GM18511 (cell line): Measurements from ENCODE around the gene YOD1.

Experiments
- ATAC-seq: cut with Tn5 transposase; IDR thresholded peaks from one replicate; pipeline ENCODE4 v1.9.1; 2021; ENCODE audit warnings: mild to moderate bottlenecking, moderate library complexity; ENCODE audit not compliant: unreplicated experiment

The YOD1 gene

DNA sequence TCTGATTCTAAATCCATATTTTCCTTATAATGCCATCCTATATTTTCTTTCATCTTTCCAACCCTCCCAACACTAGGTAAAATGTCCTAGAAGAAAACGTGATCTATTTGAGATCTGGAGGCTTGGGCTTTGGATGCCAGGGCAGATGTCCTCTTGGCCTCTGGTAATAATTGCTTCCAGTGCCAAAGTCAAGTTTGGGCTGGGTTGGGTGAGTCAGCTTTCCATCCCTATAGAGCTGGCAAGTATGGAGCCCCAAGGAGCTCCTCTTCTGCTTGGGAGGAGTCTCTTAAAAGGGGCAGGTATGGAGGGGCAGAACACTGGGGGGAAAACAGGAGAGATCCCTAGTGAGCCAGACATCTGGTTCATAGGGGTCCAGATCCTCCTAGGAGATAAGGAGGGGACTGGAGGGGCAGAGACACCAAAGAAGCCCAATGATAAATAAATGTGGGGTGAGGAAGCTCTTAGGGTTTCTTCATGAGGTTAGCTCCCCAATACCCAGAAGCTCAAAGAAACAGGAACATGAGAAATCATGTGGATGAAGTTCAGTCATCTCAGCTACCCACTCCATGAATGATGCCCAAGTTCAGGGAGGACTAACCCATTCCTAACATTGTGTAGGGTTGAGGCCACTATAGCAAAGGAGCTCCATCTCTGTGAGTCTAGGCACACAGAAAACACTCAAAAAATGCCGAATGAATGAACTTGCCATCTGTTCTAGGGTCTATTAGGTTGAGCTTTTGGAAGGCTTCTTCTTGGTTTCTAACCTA lies 21.9 kb downstream of the YOD1 start:
- ATAC-seq: no peak

DNA sequence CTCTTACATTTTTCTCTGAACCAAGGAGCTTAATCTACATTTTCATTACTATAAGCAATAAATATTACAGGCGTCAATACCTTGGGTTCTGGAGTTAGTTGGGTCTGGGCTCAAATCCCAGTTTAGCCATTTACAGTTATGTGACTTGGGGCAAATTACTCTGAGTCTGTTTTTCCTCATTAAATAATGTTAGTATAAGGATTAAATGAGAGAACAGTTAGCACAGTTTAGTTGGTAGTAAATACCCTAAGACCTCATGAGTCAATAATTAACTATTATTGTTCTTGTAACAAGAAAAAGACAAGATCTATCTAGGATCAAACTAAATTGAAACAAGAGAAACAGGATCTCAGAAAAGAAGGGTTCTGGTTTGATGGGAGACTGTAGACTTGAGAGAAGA lies 23.1 kb downstream of the YOD1 start:
- ATAC-seq: no peak

DNA sequence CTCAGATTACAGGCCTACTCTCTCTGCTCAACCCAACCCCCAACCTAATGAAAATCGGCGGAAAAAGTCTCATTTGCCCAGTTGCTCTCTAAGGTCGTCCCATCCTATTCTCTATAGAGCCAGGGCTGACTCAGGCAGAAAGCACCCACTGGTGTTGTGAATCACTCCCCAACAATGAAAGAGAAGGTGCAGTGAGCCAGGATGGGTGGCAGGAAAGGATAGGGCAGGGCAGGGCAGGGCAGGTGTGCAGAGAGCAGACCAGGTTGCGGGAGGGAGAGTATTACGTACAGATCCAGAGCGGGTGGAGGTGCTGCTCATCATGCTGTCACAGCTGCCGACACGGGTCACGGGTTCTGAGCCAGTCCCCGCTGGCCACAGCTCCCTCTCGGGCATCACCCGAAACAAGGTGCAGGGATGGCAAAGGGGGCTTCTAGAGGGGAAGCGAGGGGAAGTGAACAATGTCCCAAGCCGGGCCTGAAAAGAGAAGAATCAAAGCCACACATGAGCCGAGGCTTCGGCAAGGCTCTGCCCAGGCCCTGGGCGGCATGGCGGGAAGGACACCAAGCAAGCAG lies 23.7 kb downstream of the YOD1 start:
- ATAC-seq: no peak

DNA sequence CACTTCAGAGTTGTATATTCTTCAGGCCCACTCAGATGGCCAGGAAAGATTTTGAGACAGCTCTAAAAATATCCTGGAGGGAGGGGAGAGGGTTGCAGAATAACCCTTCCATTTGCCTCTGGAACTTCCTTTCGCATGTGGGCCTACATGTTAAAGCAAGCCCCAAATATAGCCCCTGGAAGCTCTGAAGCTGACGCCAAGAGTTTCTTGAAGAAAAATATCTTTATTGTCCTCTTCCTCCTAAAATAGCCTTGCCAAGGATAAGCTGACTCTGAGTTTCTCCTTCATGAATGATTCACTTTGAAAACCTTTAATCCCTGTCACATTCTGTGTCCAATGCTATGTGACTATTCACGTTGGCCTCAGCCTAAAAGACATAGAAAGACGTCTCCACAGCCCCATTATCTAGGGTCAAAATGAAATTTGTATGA lies 24.9 kb downstream of the YOD1 start:
- no peak for ATAC-seq

DNA sequence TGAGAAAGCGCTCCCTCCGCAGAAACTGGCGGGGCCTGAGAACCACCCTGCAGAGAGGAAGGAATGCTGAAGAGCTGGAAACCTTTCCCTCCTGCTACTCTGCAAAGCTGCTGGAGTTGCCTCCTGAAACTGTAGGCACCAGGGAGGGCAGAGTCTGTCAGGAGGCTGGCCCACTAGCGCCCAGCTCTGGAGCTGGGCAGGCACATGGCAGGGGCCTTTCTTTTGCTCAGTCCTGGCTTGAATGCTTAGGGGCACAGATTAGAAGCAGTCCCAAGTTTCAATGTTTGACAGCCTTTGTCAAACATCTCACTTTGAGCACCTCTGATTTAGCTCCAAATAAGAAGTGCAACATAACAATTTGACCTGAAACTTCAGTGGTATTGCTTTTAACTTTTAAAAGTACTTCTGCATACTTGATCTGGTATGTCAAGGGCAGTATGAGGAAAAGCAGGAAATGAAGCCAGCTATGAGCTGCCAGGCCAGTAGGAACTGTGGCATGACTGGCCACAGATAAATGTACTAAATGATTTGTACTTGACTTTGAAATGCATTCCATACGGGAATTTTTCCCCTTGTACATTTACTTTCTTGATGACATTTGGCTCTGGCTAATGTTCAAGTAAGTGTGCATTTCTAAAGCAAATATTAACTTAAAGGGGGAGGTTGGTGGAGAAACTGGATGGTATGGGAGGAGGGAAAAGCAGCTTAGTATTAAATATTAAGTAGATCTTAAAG lies 25.7 kb downstream of the YOD1 start:
- no peak for ATAC-seq

DNA sequence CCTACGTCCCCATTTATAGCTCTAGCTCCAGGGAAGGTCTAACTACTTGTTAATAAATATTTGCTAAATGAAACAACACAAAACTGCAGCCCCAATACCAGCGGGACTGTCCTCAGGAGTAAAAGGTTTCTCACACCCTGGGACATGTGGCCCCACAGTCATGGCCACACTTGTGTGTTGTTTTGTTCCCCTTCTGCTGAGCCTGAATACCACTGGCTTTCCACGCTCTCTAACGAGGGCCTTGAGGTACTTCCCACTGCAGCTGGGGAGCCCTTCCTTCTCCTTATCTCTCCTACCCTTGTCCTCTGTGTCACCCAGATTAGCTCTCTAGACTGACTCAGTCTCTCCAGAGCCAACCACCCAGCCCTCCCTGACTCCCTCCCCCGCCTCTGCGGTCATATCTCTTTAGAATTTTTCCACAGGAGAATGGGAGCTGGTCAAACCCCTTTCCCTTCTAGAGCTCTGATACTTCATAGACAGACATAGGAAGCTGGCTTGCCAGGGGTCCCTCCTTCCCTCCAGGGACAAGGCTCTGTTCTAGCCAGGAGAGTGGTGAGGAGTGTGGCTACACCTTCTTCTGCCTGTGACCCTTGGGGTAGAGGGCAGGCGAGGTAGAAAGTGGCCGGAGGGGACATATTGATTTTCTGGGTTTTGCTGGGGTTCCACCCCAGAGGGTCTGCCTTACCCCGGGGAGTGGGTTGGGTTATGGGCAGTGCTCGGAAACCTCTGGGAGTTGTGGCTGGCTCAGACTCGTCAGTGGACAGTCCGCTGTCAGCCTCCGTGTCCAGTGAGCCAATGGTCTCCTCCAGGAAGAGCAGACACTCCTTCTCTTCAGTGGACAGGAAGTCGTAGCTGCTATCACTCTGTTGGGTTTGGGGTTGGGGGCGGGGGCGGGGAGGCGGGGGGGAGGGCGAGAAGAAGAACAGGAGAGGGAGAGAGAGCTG lies 26.5 kb downstream of the YOD1 start:
- ATAC-seq: no peak

DNA sequence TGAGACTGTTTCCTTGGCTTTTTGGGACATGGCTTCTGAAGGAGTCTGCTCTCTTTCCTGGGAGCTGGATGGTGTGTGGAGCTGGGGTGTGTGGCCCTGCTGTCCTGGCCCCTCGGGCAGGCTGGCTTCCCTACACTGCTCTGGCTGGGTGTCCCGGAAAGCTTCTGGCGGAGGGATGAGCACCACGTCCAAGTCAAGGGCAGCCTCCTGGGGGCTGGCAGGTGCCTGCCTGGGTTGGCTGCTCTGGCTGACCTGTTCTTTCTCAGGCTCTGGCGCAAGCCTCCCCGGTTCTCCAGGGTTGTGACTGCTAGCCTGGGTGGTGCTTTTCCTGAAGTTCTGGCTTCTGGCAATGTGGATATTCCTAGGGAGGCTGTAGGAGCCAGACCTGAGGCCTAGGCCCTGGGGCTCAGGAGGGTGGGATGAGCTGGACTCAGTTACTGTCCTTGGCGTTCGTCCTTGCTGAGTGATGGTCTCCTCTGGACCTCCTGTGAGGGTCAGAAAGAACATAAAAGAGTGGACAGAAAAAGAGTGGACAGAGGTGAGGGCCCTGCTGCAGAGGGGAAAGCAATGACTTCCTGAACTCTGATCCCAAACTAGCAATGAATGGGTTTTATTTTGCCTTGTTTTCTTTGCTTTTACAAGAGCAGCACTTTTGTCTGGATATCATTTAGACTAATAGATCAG lies 27.9 kb downstream of the YOD1 start:
- no peak for ATAC-seq

DNA sequence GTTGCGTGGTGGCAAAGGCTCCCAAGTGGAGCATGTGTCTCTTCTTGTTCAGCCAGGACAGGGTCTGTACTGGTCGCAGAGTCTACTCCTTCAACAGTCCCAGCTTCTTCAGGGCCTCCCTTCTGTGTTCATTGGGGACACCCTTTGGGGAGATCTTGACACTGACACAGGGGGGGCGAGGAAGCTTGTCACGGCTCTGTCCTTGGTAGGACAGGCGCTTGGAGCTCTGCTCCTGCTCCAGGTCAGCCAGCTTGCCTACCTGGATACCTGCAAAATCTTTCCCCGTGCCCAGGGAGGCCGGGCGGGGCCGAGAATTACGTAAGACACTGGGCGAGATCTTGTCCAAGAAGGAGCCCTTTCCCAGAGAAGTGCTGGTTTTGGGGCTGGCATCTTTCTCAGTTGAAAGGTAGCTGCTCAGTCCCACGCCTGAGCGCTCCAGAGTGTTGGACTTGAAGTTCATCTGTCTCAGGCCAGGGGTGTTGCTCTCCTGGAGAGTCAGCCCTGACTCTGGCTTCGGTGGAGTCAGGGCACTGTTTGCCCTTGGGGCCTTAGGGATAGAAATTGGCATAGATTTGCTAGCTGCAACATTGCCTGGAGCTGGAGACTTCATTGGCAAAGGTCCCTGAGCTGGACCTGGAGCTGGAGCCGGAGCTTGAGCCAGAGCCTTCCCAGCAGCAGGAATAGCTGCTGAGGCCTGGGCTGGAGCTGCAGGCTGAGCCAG lies 29.0 kb downstream of the YOD1 start:
- no peak for ATAC-seq

DNA sequence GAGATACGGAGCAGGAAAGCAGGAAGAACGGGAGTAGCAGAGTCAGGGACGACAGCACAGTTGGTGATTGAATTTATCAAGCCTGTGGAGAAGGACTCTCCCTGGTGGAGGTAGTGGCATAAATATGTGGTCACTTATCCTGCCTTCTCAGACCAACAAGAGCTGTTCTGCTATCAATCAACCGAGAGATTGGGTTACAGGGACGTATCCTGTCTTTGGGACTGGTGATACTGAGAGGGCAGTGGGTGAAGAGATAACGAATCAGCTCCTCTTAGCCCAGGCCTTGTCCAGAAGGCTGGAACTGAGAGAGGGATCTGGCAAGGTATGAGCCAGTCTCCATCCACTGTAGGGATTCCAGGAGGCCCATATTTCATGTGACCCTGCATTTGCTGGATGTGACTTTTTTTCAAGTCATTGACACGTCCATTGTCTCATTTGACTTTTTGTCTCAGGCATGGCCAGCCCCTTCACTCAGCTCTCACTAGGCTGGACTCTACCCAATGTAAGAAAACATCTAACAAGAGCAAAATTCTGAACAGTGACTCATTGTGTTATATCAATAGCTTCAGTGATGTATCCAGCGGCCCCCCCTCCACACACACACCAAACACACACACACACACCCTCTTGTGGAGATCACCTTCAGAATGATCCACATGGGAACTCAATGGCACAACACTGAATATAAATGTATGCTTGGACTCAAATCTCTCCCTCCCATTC lies 29.7 kb downstream of the YOD1 start:
- ATAC-seq: no peak

DNA sequence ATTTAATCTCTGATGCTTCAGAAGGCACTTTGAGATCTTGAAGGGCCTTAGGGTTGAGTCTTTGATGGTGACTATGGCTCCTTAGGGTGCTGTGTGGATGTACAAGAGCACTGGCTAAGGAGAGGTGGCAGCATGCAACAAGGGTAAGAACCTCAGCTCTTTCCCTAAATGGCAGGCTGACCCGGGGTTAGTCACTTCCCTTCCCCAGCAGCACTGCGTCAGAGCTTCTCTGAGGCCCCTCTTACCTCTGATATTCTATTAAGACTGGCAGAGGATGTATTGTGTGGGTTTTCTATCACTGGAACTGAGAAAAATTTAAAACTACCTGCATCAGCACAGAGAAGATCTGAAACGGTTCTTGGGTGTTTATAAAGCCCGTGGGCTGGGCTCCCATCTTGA lies 30.3 kb downstream of the YOD1 start:
- no peak for ATAC-seq

DNA sequence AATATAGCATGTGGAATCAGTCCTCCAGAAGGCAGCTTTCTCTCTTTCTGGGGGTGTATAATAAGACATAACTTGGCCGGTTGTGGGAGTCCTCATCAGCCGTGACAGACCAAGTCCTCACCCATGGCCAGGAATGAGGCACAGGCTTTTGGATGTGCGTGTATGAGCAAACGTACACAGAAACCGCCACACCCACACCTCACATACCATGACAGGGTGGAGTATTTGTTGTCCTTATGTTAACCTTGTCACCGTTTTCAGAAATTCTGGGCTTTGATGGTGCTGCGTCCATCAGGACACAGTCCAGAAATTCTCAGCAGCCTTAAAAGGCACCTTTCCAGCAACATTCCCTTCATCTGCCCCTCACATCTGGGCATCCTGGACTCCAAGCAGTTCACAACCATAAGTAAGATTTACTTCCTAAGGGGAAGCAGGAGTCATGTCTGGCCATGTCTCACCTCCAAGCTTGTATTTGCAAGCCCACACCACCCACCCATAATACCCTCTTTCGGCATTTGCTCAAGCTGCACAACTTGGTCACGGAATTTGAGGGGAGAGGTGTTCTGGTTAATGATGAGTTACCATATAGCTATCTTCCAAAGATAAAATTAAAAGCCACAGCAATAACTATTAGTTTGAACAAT lies 30.8 kb downstream of the YOD1 start:
- ATAC-seq: no peak

DNA sequence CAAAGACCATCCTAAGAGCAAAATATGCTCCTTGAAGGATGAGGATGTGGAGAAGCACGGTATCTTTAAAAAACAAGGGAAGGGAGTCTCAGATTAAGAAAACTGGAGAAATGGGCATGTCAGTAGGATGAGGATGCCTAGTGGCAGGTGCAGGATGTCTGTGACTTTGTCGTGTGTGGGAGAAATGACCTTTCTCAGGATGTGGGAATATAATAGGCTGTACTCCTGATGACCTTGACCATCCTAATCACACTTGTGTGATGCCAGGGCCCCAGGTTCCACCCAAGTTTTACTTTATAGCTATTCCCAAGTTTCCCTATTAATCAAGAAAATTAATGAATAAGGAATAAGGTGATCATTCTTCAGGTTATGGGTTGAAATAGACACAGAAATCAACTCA lies 31.3 kb downstream of the YOD1 start:
- no peak for ATAC-seq

DNA sequence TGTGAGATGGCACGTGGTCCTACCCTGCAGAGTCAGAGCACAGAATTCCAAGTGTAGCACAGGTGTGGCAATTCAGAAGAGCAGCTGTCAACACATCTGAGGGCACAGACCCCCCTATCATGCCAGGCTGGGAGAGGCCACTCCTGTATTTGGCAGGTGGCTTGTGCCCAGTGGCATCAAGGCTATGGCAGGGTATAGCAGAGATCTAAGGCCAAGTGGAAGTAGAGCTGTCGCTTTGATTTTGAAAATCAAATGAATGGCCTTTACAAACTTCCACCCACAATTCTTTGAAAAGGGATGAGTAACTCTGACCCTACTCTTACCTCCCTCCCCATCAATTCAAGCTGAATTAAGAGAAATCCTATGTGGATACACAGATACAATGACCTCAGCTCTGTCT lies 31.8 kb downstream of the YOD1 start:
- ATAC-seq: no peak

DNA sequence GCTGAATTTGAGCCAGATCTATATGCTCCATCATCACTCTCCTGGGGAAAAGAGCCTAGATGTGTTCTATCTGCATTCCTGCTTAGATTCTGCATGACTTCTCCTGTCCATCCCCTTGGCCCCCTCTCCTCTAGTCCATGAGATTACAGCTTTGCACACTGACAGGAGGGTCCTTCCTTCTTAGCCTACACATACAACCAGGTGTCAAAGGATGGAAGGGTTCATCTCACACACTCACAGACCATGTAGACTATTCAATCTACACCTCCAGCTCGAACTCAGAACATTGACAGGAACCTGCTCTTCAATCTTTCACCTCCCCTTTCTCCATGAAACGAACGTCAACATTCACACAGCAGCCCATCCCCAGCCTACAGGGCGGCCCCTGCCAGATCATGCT lies 32.3 kb downstream of the YOD1 start:
- ATAC-seq: no peak

DNA sequence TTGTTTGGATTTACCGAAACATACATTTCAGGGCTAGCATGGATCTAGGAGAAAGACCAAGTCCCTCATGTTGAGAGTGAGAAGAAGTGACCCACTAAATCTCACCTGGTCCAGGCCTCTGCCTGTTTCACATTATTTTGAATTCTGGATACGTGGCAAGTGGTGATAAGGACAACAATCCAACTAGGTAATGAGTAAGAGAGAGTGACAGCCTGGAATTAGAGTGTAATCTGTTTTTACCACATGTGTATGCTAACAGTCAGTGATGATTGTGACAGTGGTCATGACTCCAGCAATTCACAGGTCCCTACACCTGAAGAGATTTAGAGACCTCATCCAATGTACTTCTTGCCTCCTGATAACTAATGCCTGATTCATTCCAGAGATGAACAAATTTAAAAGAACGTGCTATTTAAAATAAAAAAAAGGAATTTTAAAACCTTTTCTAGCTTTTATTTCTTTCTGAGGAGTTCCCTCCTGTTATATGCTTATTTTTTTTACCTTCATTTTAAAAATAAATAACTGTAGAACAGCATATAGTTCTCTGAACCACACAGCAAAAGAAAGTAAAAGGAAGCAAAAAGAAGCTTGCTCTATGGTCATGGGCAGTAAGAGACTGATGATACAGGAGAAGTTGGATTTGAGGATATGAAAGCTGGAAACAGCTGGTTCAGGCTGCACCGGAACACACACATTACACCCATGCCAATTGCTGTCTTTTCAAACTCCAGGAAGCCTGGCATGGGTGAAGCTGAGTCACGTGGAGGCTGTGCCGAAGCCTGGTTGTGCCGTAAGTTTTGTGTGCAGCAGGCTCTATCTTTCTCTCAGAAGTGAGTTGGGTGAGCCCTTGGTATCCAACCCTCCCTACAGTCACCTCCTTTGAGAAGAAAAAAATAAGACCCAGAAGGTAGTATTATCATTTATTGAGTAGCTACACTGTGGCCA lies 33.1 kb downstream of the YOD1 start:
- no peak for ATAC-seq

DNA sequence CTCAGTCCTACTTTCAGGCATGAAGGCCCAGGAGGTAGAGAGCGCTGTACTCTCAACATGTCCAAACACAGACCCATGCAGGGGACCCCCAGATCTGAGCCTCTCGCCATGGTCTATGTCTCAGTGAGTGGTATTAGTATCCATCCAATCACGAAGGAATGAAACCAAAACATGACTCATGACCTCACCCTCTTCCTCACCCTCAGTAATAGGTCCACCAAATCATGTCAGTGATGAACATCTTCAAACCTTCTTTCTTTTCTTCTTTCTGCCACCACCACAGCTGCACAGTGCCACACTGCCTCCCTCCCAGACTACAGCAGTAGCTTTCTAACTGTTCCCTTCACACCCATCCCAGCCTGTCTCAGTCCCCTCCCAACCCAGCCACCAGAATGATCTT lies 35.2 kb downstream of the YOD1 start:
- no peak for ATAC-seq

DNA sequence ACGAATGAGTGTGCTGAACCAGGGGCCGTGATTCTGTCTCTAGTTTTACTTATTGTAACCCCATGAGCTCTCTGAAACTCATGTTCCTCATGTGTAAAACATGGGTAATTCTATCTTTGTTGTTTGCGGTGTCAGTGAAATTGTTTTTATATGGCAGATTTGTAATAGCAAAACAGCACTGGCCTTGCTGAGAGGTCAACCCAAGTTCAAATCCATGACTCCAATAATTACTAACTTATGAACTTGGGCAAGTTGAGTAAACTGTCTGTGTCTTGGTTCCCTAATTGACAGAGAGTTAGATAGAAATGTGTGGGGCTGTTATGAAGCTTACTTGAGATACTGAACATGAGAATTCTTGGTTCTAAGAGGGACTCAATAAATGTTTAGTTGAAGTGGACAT lies 36.3 kb downstream of the YOD1 start:
- no peak for ATAC-seq
